SH-SY5Y (cell line): Measurements from ENCODE around the gene RASD1.

ENCODE experiments used
- GATA2 ChIP-seq: IDR thresholded peaks from 2 replicates; pipeline ENCODE4 v1.6.1; 2011; ENCODE audit warnings: mild to moderate bottlenecking, low read depth, low read length
- GATA3 ChIP-seq: IDR thresholded peaks from 2 replicates; pipeline ENCODE4 v1.6.1; 2011; ENCODE audit warnings: low read depth, mild to moderate bottlenecking, low read length, moderate library complexity

Gene RASD1

GRCh38 chr17:17499402-17500145, 3.4 kb upstream of the RASD1 start:
- no peak for TF ChIP-seq GATA3
- no peak for TF ChIP-seq GATA2

GRCh38 chr17:17498606-17499301, 2.6 kb upstream of the RASD1 start:
- no peak for TF ChIP-seq GATA2
- TF ChIP-seq GATA3, result no peak

GRCh38 chr17:17497845-17498520, 1.8 kb upstream of the RASD1 start:
- TF ChIP-seq GATA2 (no peak), GATA3 (no peak)

GRCh38 chr17:17497065-17497844, 1.1 kb upstream of the RASD1 start:
- TF ChIP-seq GATA2 (no peak), GATA3 (no peak)

- TF ChIP-seq GATA3 (no peak), GATA2 (no peak)
These were observed 533 bp downstream of the RASD1 start for GRCh38 chr17:17495536-17496188.

- no peak for TF ChIP-seq GATA2
- no peak for TF ChIP-seq GATA3
These were observed 1.2 kb downstream of the RASD1 start for GRCh38 chr17:17494870-17495535.

GRCh38 chr17:17494499-17494869, 1.7 kb downstream of the RASD1 start:
- TF ChIP-seq GATA3 (no peak), GATA2 (no peak)

GRCh38 chr17:17493986-17494466, 2.2 kb downstream of the RASD1 start:
- TF ChIP-seq GATA2 (no peak), GATA3 (no peak)

GRCh38 chr17:17493249-17493985, 2.8 kb downstream of the RASD1 start:
- TF ChIP-seq GATA2 (no peak), GATA3 (no peak)

- TF ChIP-seq GATA2 (no peak), GATA3 (no peak)
These were observed 3.6 kb downstream of the RASD1 start for GRCh38 chr17:17492571-17492970.

GRCh38 chr17:17492085-17492484, 4.1 kb downstream of the RASD1 start:
- TF ChIP-seq GATA3 (no peak), GATA2 (no peak)

GRCh38 chr17:17491546-17491988, 4.6 kb downstream of the RASD1 start:
- TF ChIP-seq GATA3 (no peak), GATA2 (no peak)
